NCI-H1436 (cell line): Measurements from ENCODE around the gene DAAM1.
A peak's percentile ranks its signal among the peaks of the same experiment; 100 is the strongest.

ENCODE experiments used
- DNase-seq: peaks from one replicate; lab custom pipeline; 2025; lab: John Stamatoyannopoulos, UW

DAAM1 gene

GRCh38 chr14:59221568-59221967 is 33.1 kb downstream of the DAAM1 start:
- DNase-seq = no peak

- DNase-seq = no peak
Measured at GRCh38 chr14:59224341-59224740, 35.9 kb downstream of the DAAM1 start.

DNA sequence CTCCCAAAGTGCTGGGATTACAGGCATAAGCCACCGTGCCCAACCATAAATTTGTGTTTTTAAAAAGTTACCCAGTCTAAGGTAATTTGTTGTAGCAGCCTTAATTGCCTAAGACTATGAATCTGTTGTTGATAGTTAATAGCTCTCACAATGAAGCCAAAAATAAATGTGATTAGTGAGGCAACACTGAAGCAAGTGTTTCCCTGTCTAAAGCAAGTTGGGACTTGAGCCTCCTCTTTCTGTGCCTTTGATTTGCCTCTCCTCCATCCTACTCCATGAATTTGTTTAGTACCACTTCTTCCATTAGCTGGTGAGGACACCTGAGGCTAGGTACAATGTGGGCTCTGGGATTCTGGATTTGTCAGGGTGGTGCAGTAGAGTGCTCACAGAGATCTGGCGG is 36.8 kb downstream of the DAAM1 start:
- no peak for DNase-seq

DNA sequence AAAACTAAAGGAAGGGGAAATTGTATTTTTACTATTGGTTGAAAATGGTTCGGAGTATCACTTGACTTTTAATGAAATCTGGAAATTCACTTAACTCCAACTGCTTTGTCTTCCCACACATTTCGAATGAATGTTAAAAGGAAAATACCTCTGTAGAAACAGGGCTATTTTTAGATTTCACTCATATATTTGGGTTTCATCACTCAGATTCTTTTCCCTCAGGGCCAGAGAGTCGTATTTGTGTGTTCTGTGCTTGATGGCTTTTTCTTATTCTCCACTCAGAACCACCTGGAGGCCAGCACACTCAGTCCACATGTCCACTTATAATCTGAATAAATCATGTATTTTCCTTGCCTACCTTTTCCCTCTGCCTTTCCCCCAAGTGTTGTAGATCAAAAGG is 40.0 kb downstream of the DAAM1 start:
- DNase-seq = no peak

DNA sequence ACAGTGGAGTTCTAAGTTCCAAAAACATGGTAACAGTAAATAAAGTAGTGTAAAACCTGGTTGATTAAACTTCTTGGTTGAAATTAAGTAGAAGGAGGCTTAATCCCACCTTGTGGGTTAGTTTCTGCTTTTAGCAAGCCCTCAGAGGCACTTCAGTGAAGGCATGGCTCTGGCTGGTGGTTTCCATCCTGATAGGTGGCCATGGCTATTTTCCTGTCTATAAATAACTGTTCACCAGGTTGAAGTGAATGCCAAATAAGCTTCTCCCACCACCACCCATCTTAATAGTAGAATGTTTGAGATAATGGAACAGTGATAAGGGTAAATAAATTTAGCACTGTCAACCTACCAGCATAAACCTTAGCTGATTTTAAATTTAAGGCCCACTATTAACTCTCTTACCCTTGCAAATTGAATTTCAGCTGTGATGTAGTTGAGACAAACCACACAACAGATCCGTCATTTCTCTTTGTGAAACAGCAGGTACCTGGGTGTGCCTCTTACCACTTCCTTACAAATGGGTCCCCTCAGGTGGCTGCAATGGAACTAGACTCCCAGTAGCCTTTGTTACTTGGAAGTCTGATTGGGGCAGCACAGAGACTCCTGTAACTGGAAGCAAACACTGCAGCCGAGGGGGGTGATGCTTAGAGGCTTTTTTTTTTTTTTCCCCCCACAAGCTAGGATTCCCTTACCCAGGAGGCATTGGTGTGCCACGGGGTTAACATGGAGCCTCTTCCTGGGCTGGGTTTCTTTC is 41.4 kb downstream of the DAAM1 start:
- no peak for DNase-seq

GRCh38 chr14:59236195-59236594 is 47.7 kb downstream of the DAAM1 start:
- DNase-seq = no peak

DNA sequence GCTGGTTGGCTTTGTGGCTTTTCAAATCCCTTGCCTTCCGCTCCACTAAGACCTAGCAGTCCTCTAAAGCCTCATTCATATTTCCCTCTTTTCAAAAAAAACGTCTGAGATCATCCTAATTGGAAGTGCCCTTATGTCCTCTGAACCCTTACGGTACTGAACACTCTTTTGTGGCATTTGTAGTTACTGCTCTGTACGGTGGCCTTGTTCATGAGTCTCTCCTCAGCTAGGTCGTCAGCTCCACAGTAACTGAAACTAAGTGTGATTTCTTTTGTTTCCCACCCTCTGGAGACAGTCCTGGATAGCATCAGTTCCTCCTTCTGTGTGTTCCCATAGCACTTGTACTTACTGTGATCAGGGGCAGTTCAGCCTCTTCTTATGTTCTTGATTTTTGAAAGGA is 49.7 kb downstream of the DAAM1 start:
- no peak for DNase-seq

GRCh38 chr14:59239022-59239421 is 50.6 kb downstream of the DAAM1 start:
- DNase-seq = peak; percentile 38

GRCh38 chr14:59240356-59240755 is 51.9 kb downstream of the DAAM1 start:
- DNase-seq = no peak

- no peak for DNase-seq
Measured at GRCh38 chr14:59241121-59241520, 52.7 kb downstream of the DAAM1 start.

DNA sequence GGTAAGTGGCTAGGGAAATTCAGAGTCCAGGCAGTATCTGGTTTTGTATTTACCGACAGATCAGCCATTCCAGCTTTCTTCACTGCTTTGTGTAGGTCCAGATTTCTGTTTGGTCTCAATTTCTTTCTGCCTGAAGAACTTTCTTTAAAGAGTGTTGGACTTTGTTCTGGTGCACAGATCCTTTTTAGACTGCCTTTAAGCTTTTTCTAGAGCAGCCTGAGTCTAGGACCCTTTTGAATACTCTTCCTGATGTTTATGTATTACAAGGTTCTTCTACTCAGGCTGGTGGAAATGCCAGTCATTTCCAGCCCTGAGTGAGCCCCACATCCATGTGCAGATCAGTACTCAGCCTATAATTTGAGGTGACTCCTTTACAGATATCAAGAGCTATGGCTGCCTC is 54.7 kb downstream of the DAAM1 start:
- no peak for DNase-seq

DNA sequence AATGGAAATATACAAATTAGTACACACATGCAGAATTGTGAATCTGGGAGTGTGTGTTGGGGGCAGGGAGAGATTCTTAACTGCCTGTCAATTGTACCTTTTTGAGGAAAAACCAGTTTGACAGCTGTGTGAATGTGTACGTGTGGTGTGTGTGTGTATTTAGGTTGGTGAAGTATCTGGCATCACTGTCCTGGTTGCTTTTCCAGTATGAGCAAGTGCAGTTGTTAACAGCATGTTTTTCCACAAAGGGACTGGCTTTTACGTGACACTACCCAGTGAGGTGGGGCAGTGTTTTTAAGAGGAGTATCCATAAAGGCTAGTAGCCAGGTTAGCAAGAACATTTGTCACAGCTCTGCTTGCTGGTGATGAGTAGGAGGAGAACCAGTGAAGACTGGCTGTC is 56.1 kb downstream of the DAAM1 start:
- no peak for DNase-seq

DNA sequence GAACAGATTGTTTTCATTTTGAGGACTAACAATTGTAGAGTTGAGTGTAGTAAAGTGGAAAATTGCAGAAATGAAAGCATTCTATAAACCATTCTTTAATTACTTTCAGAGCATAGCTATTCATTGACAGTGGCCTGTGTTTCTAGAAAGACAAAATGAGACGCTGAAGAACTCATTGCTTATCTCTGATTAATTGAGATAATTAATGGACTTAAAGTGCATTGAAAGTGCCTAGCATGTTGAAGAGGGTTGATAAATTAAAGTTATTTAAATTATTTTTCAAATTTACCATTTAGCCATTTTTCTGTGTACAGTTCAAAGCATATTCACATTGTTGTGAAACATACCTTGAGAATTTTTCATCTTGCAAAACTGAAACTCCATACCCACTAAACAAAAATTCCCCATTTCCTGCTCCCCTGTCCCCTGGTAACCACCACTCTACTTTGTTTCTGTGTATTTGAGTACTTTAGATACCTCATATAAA is 57.4 kb downstream of the DAAM1 start:
- no peak for DNase-seq

- no peak for DNase-seq
Measured at GRCh38 chr14:59246566-59246965, 58.1 kb downstream of the DAAM1 start.

DNA sequence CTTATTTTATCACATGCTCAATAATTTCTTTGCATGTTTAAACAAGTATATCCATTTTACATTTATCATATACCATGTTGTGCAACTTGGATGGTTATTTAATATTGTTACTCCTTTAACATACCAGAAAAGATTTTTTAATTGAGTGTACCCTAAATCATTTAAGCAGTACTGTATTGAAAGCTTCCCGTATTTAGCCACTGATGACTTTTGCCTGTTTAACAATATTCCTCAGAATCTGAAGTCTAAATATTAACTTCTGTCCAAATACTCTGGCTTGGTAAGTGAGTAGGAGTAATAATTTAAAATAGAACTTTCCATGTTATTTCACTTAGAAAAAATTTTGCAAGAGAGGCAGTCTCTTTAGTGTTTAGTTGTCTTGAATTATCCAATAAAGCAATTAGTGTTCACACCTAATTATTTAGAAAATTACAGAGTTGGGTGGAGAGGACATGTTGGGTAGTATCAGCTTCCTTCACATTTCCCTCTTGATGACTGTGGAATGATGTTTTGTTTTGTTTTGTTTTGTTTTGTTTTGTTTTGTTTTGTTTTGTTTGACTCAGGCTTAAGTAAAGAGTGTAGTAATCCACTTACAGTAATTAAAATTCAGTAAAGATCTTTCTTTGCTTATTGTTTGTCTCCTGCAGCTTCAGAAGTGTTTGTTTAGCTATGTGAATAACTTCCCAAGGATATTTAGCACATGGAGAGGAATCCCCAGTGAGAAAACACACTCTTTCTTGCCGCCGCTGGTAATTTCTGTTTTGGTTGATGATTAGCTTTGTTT is 59.5 kb downstream of the DAAM1 start:
- no peak for DNase-seq

DNA sequence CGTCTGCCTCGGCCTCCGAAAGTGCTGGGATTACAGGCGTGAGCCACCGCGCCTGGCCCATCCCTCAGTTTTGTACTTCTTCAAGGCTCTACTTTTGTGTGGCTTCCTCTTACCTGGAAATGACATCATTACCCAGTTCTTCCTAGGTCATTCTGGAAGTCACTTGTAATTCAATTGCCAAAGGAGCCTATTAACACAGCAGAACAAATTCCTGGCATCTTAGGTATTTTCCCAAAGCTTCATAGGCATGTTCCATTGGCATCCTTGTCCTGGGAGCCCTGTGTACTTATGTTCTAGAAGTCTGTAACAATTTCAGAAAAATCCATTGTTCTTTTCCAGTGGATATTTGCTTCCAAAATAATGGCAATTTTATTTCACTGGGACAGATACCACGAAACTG is 60.6 kb downstream of the DAAM1 start:
- DNase-seq = no peak

DNA sequence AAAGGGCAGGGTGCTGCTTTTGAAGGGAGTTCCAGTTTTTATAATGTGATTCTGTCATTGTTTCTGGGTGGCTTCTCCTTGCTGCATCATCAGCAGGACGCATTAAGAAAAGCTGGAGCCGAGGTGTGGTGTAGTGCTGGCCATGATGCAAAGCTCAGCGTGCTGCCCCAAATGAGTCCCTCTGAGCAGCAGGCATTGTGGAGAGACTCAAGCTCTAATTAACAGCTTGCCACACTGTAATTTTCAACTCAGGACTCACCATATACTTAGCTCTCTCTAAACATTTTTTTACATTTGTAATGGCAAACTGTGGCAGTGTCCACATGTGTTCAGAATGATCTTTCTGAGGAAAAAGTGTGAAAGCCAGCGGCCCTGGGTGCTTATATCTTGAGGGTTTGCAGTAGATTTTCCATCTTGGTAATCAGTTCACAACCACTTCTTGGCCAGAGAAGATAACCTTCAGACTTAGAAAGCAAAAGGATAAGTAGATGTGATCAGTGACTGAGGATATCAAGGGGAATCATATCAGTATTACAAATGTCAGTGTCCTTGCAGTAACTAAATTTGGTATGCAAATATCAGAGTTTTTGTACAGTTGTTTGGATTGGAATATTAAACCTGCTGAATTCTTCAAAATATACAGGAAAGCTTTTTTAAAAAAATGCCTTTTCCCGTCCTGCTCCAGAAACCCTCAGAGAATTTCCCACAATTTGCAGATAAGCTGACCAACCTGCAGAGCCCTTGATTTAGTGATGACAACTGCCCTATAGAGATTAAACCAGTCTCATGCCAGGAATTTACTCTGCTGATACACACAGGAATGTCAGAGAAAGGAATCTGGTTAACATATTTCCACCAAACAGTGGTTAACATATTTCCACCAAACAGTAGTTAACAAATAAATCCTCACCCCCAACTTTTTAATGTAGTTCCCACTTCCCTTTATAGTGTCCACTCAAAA is 63.6 kb downstream of the DAAM1 start:
- no peak for DNase-seq

- DNase-seq = no peak
Measured at GRCh38 chr14:59252772-59253500, 64.5 kb downstream of the DAAM1 start.

DNA sequence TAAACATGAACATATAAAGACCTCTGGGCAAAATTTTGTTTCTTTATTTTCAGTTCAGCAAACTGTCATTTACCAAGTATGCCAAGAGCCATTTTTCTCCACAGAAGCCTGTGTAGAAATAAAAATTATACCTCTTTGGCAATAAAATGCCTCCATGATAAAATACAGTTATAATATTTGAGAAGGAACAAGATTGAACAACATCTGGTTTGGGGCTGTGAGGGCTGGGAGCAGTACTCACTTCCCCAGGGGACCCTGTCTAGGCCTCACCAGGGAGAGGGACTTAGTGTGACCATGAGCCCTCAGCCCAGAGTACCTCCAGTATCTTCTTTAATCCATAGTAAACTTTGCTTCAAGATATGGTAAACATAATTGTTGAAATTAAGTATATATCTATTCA is 65.1 kb downstream of the DAAM1 start:
- DNase-seq = no peak

- no peak for DNase-seq
Measured at GRCh38 chr14:59254146-59254910, 65.9 kb downstream of the DAAM1 start.
